ENCODE data around the gene LYSET.

- no peak for TF ChIP-seq CTCF (IDR thresholded peaks at IDR 0.05)
- no peak for TF ChIP-seq EZH2 (IDR thresholded peaks at IDR 0.05)
Measured at GRCh38 chr14:93156693-93157369, 28.3 kb upstream of the LYSET start.

Measured in neural progenitor cell (in vitro differentiated cells).